ENCODE data around the gene KCNK13.

- TF ChIP-seq TAF1 (IDR thresholded peaks at IDR 0.05; ENCODE audit: low read depth, low read length) (no peak), POLR2A (IDR thresholded peaks at IDR 0.05; ENCODE audit: low read depth, low read length) (no peak), POLR2AphosphoS5 (IDR thresholded peaks at IDR 0.05; ENCODE audit: low read depth, low read length) (no peak), PAX5 (IDR thresholded peaks at IDR 0.05; ENCODE audit: insufficient read depth, low read length, severe bottlenecking) (no peak)
Observed at GRCh38 chr14:90079576-90079975, 17.8 kb downstream of the KCNK13 start.
